ENCODE measurements around the gene PFDN1. TPM values are rescaled to one million over a fixed set of nuclear protein-coding genes. Genes with fewer than 3 reads are reported as not detected.

The PFDN1 gene
- total RNA-seq, 1 experiment from 2014 or later = 162 TPM

GRCh38 chr5:140296289-140296688 lies 6.6 kb downstream of the PFDN1 start:
- DNase-seq (ENCODE audit: low read depth) = no peak

- DNase-seq (ENCODE audit: low read depth) = peak; percentile 92
Measured at GRCh38 chr5:140295414-140295813, 7.5 kb downstream of the PFDN1 start.

- no peak for DNase-seq (ENCODE audit: low read depth)
Measured at GRCh38 chr5:140294753-140295152, 8.1 kb downstream of the PFDN1 start.

- DNase-seq (ENCODE audit: low read depth) = no peak
Measured at GRCh38 chr5:140293849-140294100, 9.1 kb downstream of the PFDN1 start.

GRCh38 chr5:140293091-140293848 lies 9.6 kb downstream of the PFDN1 start:
- no peak for DNase-seq (ENCODE audit: low read depth)

GRCh38 chr5:140292212-140293036 lies 10.5 kb downstream of the PFDN1 start:
- DNase-seq (ENCODE audit: low read depth) = no peak

- no peak for DNase-seq (ENCODE audit: low read depth)
Measured at GRCh38 chr5:140287801-140288521, 14.9 kb downstream of the PFDN1 start.

GRCh38 chr5:140286424-140286823 lies 16.5 kb downstream of the PFDN1 start:
- DNase-seq (ENCODE audit: low read depth) = no peak

- no peak for DNase-seq (ENCODE audit: low read depth)
Measured at GRCh38 chr5:140284013-140284412, 18.9 kb downstream of the PFDN1 start.

- DNase-seq (ENCODE audit: low read depth) = no peak
Measured at GRCh38 chr5:140282266-140282665, 20.6 kb downstream of the PFDN1 start.

- no peak for DNase-seq (ENCODE audit: low read depth)
Measured at GRCh38 chr5:140275837-140276236, 27.1 kb downstream of the PFDN1 start.

GRCh38 chr5:140273401-140273877 lies 29.5 kb downstream of the PFDN1 start:
- no peak for DNase-seq (ENCODE audit: low read depth)

GRCh38 chr5:140270008-140270407 lies 32.9 kb downstream of the PFDN1 start:
- DNase-seq (ENCODE audit: low read depth) = no peak

- no peak for DNase-seq (ENCODE audit: low read depth)
Measured at GRCh38 chr5:140267559-140268018, 35.3 kb downstream of the PFDN1 start.

GRCh38 chr5:140267201-140267540 lies 35.7 kb downstream of the PFDN1 start:
- DNase-seq (ENCODE audit: low read depth) = no peak

GRCh38 chr5:140266471-140267200 lies 36.3 kb downstream of the PFDN1 start:
- DNase-seq (ENCODE audit: low read depth) = no peak

GRCh38 chr5:140265845-140266244 lies 37.1 kb downstream of the PFDN1 start:
- DNase-seq (ENCODE audit: low read depth) = no peak

GRCh38 chr5:140262839-140263238 lies 40.1 kb downstream of the PFDN1 start:
- DNase-seq (ENCODE audit: low read depth) = no peak

- no peak for DNase-seq (ENCODE audit: low read depth)
Measured at GRCh38 chr5:140262221-140262620, 40.7 kb downstream of the PFDN1 start.

GRCh38 chr5:140261403-140262171 lies 41.3 kb downstream of the PFDN1 start:
- DNase-seq (ENCODE audit: low read depth) = peak; percentile 91

- DNase-seq (ENCODE audit: low read depth) = no peak
Measured at GRCh38 chr5:140260089-140260656, 42.7 kb downstream of the PFDN1 start.
